Activated gamma-delta T cell treated with Interleukin-2 at 50 U/mL for 16 hours (primary cell): ENCODE data around the gene ADCK2.
"Not testable (repeated sequence)": the region's sequence is repeated elsewhere in the genome, so short reads cannot be mapped to it uniquely, and the experiment has no call there.

Experiments used
- DNase-seq: peaks from one replicate; pipeline ENCODE4 v3.0.0-alpha.2; 2020

Gene ADCK2

GRCh38 chr7:140672382-140673062 lies at the start of gene ADCK2:
Gene ADCK2 (plus strand): TSS chr7:140672945. CDS start chr7:140673331, 386 bp downstream.
- peak; percentile 42 for DNase-seq

GRCh38 chr7:140623980-140624379 lies 48.8 kb upstream of the ADCK2 start:
- DNase-seq, result no peak

GRCh38 chr7:140624392-140625191 lies 48.2 kb upstream of the ADCK2 start:
- DNase-seq, result no peak

GRCh38 chr7:140625192-140625558 lies 47.6 kb upstream of the ADCK2 start:
- not testable (repeated sequence) for DNase-seq

- DNase-seq, result no peak
These were observed 46.6 kb upstream of the ADCK2 start for GRCh38 chr7:140625908-140626868.

GRCh38 chr7:140631021-140631420 lies 41.7 kb upstream of the ADCK2 start:
- DNase-seq, result no peak

- DNase-seq, result no peak
These were observed 41.1 kb upstream of the ADCK2 start for GRCh38 chr7:140631602-140632001.

- DNase-seq, result no peak
These were observed 37.4 kb upstream of the ADCK2 start for GRCh38 chr7:140635345-140635744.

GRCh38 chr7:140635816-140636215 lies 36.9 kb upstream of the ADCK2 start:
- DNase-seq, result no peak

GRCh38 chr7:140637400-140637799 lies 35.3 kb upstream of the ADCK2 start:
- DNase-seq, result no peak

GRCh38 chr7:140638173-140638791 lies 34.5 kb upstream of the ADCK2 start:
- DNase-seq, result no peak

GRCh38 chr7:140639366-140640053 lies 33.2 kb upstream of the ADCK2 start:
- DNase-seq, result no peak

GRCh38 chr7:140640060-140640637 lies 32.6 kb upstream of the ADCK2 start:
- no peak for DNase-seq

- no peak for DNase-seq
These were observed 31.8 kb upstream of the ADCK2 start, which contains the start of gene DENND2A for GRCh38 chr7:140640727-140641523. Gene DENND2A (minus strand): TSS chr7:140640813. CDS start chr7:140602397, 38,416 bp downstream.

- no peak for DNase-seq
These were observed 31.1 kb upstream of the ADCK2 start for GRCh38 chr7:140641524-140642195.

GRCh38 chr7:140643416-140643815 lies 29.3 kb upstream of the ADCK2 start:
- DNase-seq, result no peak

- DNase-seq, result not testable (repeated sequence)
These were observed 28.0 kb upstream of the ADCK2 start for GRCh38 chr7:140644761-140645160.

- no peak for DNase-seq
These were observed 27.4 kb upstream of the ADCK2 start for GRCh38 chr7:140645166-140645900.

GRCh38 chr7:140646931-140647647 lies 25.7 kb upstream of the ADCK2 start:
- DNase-seq, result peak; percentile 40
